Inferior parietal cortex (tissue), 1 donor: ENCODE measurements around the gene LCE1B.

Experiments used
- DNase-seq: peaks from one replicate; pipeline ENCODE4 v3.0.0-alpha.2; 2016; ENCODE audit errors: extremely low spot score

The LCE1B gene

GRCh38 chr1:152861374-152861773 lies 49.6 kb downstream of the LCE1B start:
- DNase-seq, result no peak
